Limb (tissue), 2 donors: ENCODE results near the gene CFC1.
"Not testable (repeated sequence)": the region's sequence is repeated elsewhere in the genome, so short reads cannot be mapped to it uniquely, and the experiment has no call there.

ENCODE experiments used
- DNase-seq, 2 donors: peaks; one replicate each; pipeline ENCODE4 v3.0.0-alpha.2; 2016; ENCODE audit errors: extremely low spot score in 2 of 2

Gene CFC1

GRCh38 chr2:130599393-130599792 is at the start of gene CFC1:
TSS of gene CFC1 (minus strand) at chr2:130599575. CDS start at chr2:130599287, 288 bp downstream.
- DNase-seq = not testable (repeated sequence)

GRCh38 chr2:130641688-130642087 is 42.3 kb upstream of the CFC1 start:
- DNase-seq = not testable (repeated sequence)

GRCh38 chr2:130638973-130639372 is 39.6 kb upstream of the CFC1 start:
- not testable (repeated sequence) for DNase-seq

GRCh38 chr2:130628784-130629475 is 29.6 kb upstream of the CFC1 start:
- DNase-seq = not testable (repeated sequence)

GRCh38 chr2:130611140-130611539 is 11.8 kb upstream of the CFC1 start, which contains the start of gene POTEJ:
TSS of gene POTEJ (plus strand) at chr2:130611440. CDS start at chr2:130611533, 93 bp downstream.
- DNase-seq = not testable (repeated sequence)

GRCh38 chr2:130610486-130610885 is 11.1 kb upstream of the CFC1 start:
- peak in 1 of 2 donors; percentile 10 for DNase-seq

- not testable (repeated sequence) for DNase-seq
Measured at GRCh38 chr2:130609002-130609920, 9.9 kb upstream of the CFC1 start.

- DNase-seq = peak in 1 of 2 donors; percentile 0
Measured at GRCh38 chr2:130608276-130609001, 9.1 kb upstream of the CFC1 start.

GRCh38 chr2:130601648-130602302 is 2.4 kb upstream of the CFC1 start:
- not testable (repeated sequence) for DNase-seq

GRCh38 chr2:130599926-130600325 is 551 bp upstream of the CFC1 start:
- not testable (repeated sequence) for DNase-seq

GRCh38 chr2:130598463-130598862 is 912 bp downstream of the CFC1 start:
- DNase-seq = not testable (repeated sequence)

GRCh38 chr2:130597994-130598393 is 1.4 kb downstream of the CFC1 start:
- not testable (repeated sequence) for DNase-seq

- not testable (repeated sequence) for DNase-seq
Measured at GRCh38 chr2:130596757-130597156, 2.6 kb downstream of the CFC1 start.

- peak in 1 of 2 donors; percentile 16 for DNase-seq
Measured at GRCh38 chr2:130594011-130594410, 5.4 kb downstream of the CFC1 start.

- not testable (repeated sequence) for DNase-seq
Measured at GRCh38 chr2:130592791-130593414, 6.5 kb downstream of the CFC1 start.

- not testable (repeated sequence) for DNase-seq
Measured at GRCh38 chr2:130590842-130591359, 8.5 kb downstream of the CFC1 start.

- DNase-seq = not testable (repeated sequence)
Measured at GRCh38 chr2:130590170-130590841, 9.1 kb downstream of the CFC1 start.

- DNase-seq = not testable (repeated sequence)
Measured at GRCh38 chr2:130588688-130589458, 10.5 kb downstream of the CFC1 start.

GRCh38 chr2:130584726-130585125 is 14.6 kb downstream of the CFC1 start:
- not testable (repeated sequence) for DNase-seq
